Measurements from ENCODE around the gene BMPR1A.

- TF ChIP-seq EP300 (IDR thresholded peaks at IDR 0.05; ENCODE audit: low read length): no peak
- TF ChIP-seq, protein P1, sequence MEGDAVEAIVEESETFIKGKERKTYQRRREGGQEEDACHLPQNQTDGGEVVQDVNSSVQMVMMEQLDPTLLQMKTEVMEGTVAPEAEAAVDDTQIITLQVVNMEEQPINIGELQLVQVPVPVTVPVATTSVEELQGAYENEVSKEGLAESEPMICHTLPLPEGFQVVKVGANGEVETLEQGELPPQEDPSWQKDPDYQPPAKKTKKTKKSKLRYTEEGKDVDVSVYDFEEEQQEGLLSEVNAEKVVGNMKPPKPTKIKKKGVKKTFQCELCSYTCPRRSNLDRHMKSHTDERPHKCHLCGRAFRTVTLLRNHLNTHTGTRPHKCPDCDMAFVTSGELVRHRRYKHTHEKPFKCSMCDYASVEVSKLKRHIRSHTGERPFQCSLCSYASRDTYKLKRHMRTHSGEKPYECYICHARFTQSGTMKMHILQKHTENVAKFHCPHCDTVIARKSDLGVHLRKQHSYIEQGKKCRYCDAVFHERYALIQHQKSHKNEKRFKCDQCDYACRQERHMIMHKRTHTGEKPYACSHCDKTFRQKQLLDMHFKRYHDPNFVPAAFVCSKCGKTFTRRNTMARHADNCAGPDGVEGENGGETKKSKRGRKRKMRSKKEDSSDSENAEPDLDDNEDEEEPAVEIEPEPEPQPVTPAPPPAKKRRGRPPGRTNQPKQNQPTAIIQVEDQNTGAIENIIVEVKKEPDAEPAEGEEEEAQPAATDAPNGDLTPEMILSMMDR (IDR thresholded peaks at IDR 0.05 in 2 of 3, conservative IDR thresholded peaks at IDR 0.05 in 1 of 3; ENCODE audit: insufficient read depth in 2 of 3, low read depth in 1 of 3, low read length in 3 of 3): no peak
- no peak for TF ChIP-seq HIVEP1 (CRISPR knock-in tag; IDR thresholded peaks at IDR 0.05)
- no peak for TF ChIP-seq STAT5B (CRISPR knock-in tag; IDR thresholded peaks at IDR 0.05)
- no peak for TF ChIP-seq IRF1 (CRISPR knock-in tag; IDR thresholded peaks at IDR 0.05; ENCODE audit: borderline replicate concordance)
- TF ChIP-seq RBM39 (optimal IDR thresholded peaks at IDR 0.05; ENCODE audit: low read depth, low read length): no peak
- no peak for TF ChIP-seq ETV6 (IDR thresholded peaks at IDR 0.05; ENCODE audit: borderline replicate concordance in 1 of 2, low read depth in 2 of 2, low read length in 1 of 2)
- no peak for TF ChIP-seq ETV6 (CRISPR knock-in tag; IDR thresholded peaks at IDR 0.05; ENCODE audit: borderline replicate concordance)
- TF ChIP-seq POLR2A (conservative IDR thresholded peaks at IDR 0.05): no peak
- TF ChIP-seq BACH1 (tag; IDR thresholded peaks at IDR 0.05): no peak
Observed at GRCh38 chr10:86979296-86979818, 222.9 kb downstream of the BMPR1A start.

All from K562 (cell line).